Measurements from ENCODE around the gene ASMT.
"Not testable (repeated sequence)": the region's sequence is repeated elsewhere in the genome, so short reads cannot be mapped to it uniquely, and the experiment has no call there.

Gene ASMT

DNA sequence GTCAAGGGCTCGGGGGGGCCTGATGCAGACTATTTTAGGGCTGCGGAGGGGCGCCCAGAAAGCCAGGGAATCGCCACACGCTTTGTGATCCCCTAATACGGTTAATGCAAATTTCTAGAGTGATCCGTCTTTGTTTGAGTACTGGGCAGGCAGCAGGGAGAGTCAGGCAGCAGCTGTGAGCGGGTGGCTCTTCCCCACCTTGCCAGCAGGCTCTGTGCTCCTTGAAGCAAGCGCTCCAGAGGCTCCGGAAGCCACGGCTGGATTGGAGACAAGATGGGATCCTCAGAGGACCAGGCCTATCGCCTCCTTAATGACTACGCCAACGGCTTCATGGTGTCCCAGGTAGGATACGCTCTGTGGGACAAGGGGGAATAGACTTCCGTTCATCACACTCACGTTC is at the start of gene ASMT:
Gene ASMT, plus strand, starts transcription at position 133 of the 400 bp plus-strand sequence. Its CDS starts 141 bp downstream, at position 274.
- H3K9me3 Mint-ChIP-seq, result no peaks in the 10 kb centered on the region
- no peaks in the 10 kb centered on the region for H3K4me1 Mint-ChIP-seq
- ATAC-seq (replicated peaks; ENCODE audit: extremely low read depth, poor library complexity, severe bottlenecking) (no peak), DNase-seq (ENCODE audit: low spot score in 2 of 2) (no peak)
- no peak within 1 kb of the TSS for H3K4me3 Mint-ChIP-seq
- H3K27me3 Mint-ChIP-seq, result no peaks in the 10 kb centered on the region
- H3K27ac Mint-ChIP-seq (ENCODE audit: low read depth), result no peak within 1 kb of the TSS
- H3K36me3 Mint-ChIP-seq (ENCODE audit: insufficient read depth), result no peaks in the 10 kb centered on the region

GRCh38 chrX:1574181-1574580 is 40.7 kb upstream of the ASMT start:
- not testable (repeated sequence) for H3K27me3 Mint-ChIP-seq; DNase-seq (ENCODE audit: low spot score in 2 of 2); H3K4me3 Mint-ChIP-seq

GRCh38 chrX:1576201-1576992 is 38.5 kb upstream of the ASMT start:
- peaks cover 6% of the 10 kb centered on the region for H3K4me1 Mint-ChIP-seq
- no peaks in the 10 kb centered on the region for H3K9me3 Mint-ChIP-seq
- no peak overlapping the region for H3K4me3 Mint-ChIP-seq
- H3K36me3 Mint-ChIP-seq (ENCODE audit: insufficient read depth), result no peaks in the 10 kb centered on the region
- ATAC-seq (replicated peaks; ENCODE audit: extremely low read depth, poor library complexity, severe bottlenecking) (peak; percentile 59), DNase-seq (ENCODE audit: low spot score in 2 of 2) (peak in 1 of 2 donors; percentile 8)
- no peaks in the 10 kb centered on the region for H3K27me3 Mint-ChIP-seq
- H3K27ac Mint-ChIP-seq (ENCODE audit: low read depth), result no peak overlapping the region

More at GRCh38 chrX:1574181-1574580, 40.7 kb upstream of the ASMT start:
- H3K27ac Mint-ChIP-seq (ENCODE audit: low read depth); ATAC-seq (replicated peaks; ENCODE audit: extremely low read depth, poor library complexity, severe bottlenecking); H3K36me3 Mint-ChIP-seq (ENCODE audit: insufficient read depth); H3K9me3 Mint-ChIP-seq: not testable (repeated sequence)
- peaks cover 19% of the 10 kb centered on the region for H3K4me1 Mint-ChIP-seq

GRCh38 chrX:1577845-1578244 is 37.0 kb upstream of the ASMT start:
- no peak overlapping the region for H3K4me3 Mint-ChIP-seq
- H3K9me3 Mint-ChIP-seq, result no peaks in the 10 kb centered on the region
- H3K36me3 Mint-ChIP-seq (ENCODE audit: insufficient read depth), result no peaks in the 10 kb centered on the region
- ATAC-seq (replicated peaks; ENCODE audit: extremely low read depth, poor library complexity, severe bottlenecking), result no peak
- peaks cover 10% of the 10 kb centered on the region for H3K4me1 Mint-ChIP-seq
- H3K27ac Mint-ChIP-seq (ENCODE audit: low read depth), result no peak overlapping the region
- H3K27me3 Mint-ChIP-seq, result no peaks in the 10 kb centered on the region
- no peak for DNase-seq (ENCODE audit: low spot score in 2 of 2)

GRCh38 chrX:1578511-1579173 is 36.2 kb upstream of the ASMT start:
- no peaks in the 10 kb centered on the region for H3K36me3 Mint-ChIP-seq (ENCODE audit: insufficient read depth)
- DNase-seq (ENCODE audit: low spot score in 2 of 2), result peak in 1 of 2 donors; percentile 6
- H3K27ac Mint-ChIP-seq (ENCODE audit: low read depth), result no peak overlapping the region
- no peaks in the 10 kb centered on the region for H3K27me3 Mint-ChIP-seq
- H3K4me1 Mint-ChIP-seq, result peaks cover 18% of the 10 kb centered on the region
- no peak for ATAC-seq (replicated peaks; ENCODE audit: extremely low read depth, poor library complexity, severe bottlenecking)
- H3K4me3 Mint-ChIP-seq, result no peak overlapping the region
- no peaks in the 10 kb centered on the region for H3K9me3 Mint-ChIP-seq

DNA sequence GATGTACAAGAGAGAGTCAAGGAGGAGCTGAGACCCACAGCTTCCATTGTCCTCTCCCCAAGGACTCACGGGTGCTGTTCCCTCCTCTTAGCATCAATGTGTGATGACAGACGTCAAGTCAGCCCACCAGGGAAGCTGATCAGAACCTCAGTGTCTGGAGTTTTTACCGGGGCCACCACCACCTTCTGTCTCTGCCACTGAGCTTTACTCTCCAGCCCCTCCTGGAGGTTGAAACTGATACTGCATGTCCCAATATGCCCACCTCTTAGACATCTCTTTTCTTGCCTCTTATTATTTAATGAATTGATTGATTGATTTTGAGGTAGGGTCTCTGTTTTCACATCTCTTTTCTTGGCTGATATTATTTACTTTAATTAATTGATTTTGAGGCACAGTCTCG is 33.7 kb upstream of the ASMT start:
- Mint-ChIP-seq H3K4me3 (no peak overlapping the region), H3K9me3 (no peaks in the 10 kb centered on the region)

DNA sequence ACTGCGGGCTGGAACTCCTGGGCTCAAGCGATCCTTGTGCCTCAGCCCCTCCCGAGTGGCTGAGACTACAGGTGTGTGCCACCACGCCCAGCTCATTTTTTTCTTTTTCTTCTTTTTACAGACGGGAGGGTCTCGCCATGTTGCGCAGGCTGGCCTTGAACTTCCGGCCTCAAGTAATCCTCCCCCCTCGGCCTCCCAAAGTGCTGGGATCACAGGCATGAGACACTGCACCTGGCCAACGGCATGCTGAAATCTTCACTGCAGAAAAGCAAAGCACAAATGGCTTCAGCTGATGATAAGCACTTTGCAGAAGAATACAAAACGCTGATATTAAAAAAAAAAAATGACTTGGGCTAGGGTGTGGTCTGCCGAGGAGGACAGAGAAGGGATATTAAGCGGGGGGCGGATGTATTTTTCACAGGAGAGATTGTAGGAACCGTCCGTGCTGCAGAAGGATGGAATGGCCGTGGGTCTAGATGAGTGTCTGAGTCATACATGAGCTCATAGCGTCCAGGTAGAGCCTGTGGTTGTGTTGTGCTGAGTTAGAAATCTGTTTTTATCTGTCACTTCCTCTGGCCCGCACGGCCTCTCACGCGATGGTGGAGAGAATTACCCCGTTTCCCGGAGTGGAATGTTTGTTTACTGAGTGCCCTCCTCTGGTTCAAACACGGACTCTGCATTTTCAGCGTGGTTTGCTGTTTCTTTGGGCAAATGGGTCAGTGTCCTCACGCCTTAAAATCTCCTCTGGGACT is 32.0 kb upstream of the ASMT start:
- no peaks in the 10 kb centered on the region for H3K27me3 Mint-ChIP-seq
- peak overlapping the region; percentile 92 for H3K27ac Mint-ChIP-seq (ENCODE audit: low read depth)
- H3K4me3 Mint-ChIP-seq, result peak overlapping the region; percentile 22
- DNase-seq (ENCODE audit: low spot score in 2 of 2), result peak in 1 of 2 donors; percentile 26
- H3K36me3 Mint-ChIP-seq (ENCODE audit: insufficient read depth), result peaks cover 1% of the 10 kb centered on the region
- H3K4me1 Mint-ChIP-seq, result peaks cover 26% of the 10 kb centered on the region
- peak; percentile 71 for ATAC-seq (replicated peaks; ENCODE audit: extremely low read depth, poor library complexity, severe bottlenecking)
- no peaks in the 10 kb centered on the region for H3K9me3 Mint-ChIP-seq

More for the DNA sequence above, 33.7 kb upstream of the ASMT start:
- H3K36me3 Mint-ChIP-seq (ENCODE audit: insufficient read depth), result no peaks in the 10 kb centered on the region
- H3K4me1 Mint-ChIP-seq, result peaks cover 20% of the 10 kb centered on the region
- H3K27me3 Mint-ChIP-seq, result no peaks in the 10 kb centered on the region
- DNase-seq (ENCODE audit: low spot score in 2 of 2), result peak; percentile 76 to 80
- peak overlapping the region; percentile 78 for H3K27ac Mint-ChIP-seq (ENCODE audit: low read depth)
- ATAC-seq (replicated peaks; ENCODE audit: extremely low read depth, poor library complexity, severe bottlenecking), result peak; percentile 73

GRCh38 chrX:1584237-1585011 is 30.4 kb upstream of the ASMT start:
- Mint-ChIP-seq H3K27me3 (no peaks in the 10 kb centered on the region), H3K4me3 (no peak overlapping the region), H3K36me3 (ENCODE audit: insufficient read depth) (peaks cover 4% of the 10 kb centered on the region), H3K27ac (ENCODE audit: low read depth) (no peak overlapping the region), H3K4me1 (peaks cover 26% of the 10 kb centered on the region), H3K9me3 (no peaks in the 10 kb centered on the region)
- peak in 1 of 2 donors; percentile 5 for DNase-seq (ENCODE audit: low spot score in 2 of 2)
- ATAC-seq (replicated peaks; ENCODE audit: extremely low read depth, poor library complexity, severe bottlenecking), result no peak

DNA sequence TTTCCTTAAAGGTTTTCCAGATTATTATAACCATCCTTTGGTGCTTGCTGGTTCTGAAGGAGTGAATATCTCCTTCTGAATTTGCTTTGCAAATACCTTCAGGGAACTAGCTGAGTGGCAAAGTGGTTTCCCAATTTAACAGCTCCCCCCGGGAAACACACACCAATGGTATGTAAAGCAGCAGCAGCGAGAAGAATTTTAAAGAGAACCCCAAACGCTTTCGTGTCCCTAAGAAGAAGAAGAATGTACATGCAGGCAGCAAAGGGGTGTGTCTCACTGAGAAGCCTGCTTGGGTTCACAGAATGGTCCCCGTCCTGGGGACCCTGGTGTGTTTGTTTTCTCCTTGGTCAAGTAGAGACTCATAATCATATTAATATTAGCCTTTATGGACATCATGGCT is 27.7 kb upstream of the ASMT start:
- Mint-ChIP-seq H3K9me3 (no peaks in the 10 kb centered on the region), H3K27ac (ENCODE audit: low read depth) (peak overlapping the region; percentile 55), H3K36me3 (ENCODE audit: insufficient read depth) (peaks cover 11% of the 10 kb centered on the region), H3K4me3 (no peak overlapping the region), H3K27me3 (no peaks in the 10 kb centered on the region), H3K4me1 (peaks cover 26% of the 10 kb centered on the region)
- ATAC-seq (replicated peaks; ENCODE audit: extremely low read depth, poor library complexity, severe bottlenecking), result no peak
- DNase-seq (ENCODE audit: low spot score in 2 of 2), result peak in 1 of 2 donors; percentile 9

GRCh38 chrX:1589356-1590130 is 25.3 kb upstream of the ASMT start:
- H3K9me3 Mint-ChIP-seq, result no peaks in the 10 kb centered on the region
- no peak overlapping the region for H3K4me3 Mint-ChIP-seq
- DNase-seq (ENCODE audit: low spot score in 2 of 2) (peak in 1 of 2 donors; percentile 8), ATAC-seq (replicated peaks; ENCODE audit: extremely low read depth, poor library complexity, severe bottlenecking) (no peak)
- peaks cover 31% of the 10 kb centered on the region for H3K36me3 Mint-ChIP-seq (ENCODE audit: insufficient read depth)
- peak overlapping the region; percentile 18 for H3K27ac Mint-ChIP-seq (ENCODE audit: low read depth)
- peaks cover 34% of the 10 kb centered on the region for H3K4me1 Mint-ChIP-seq
- no peaks in the 10 kb centered on the region for H3K27me3 Mint-ChIP-seq

- Mint-ChIP-seq H3K27ac (ENCODE audit: low read depth) (peak within 1 kb of the TSS; percentile 96), H3K9me3 (no peaks in the 10 kb centered on the region), H3K4me3 (peak within 1 kb of the TSS; percentile 95), H3K4me1 (peaks cover 43% of the 10 kb centered on the region), H3K36me3 (ENCODE audit: insufficient read depth) (peaks cover 48% of the 10 kb centered on the region), H3K27me3 (no peaks in the 10 kb centered on the region)
- DNase-seq (ENCODE audit: low spot score in 2 of 2) (peak; percentile 99 to 100), ATAC-seq (replicated peaks; ENCODE audit: extremely low read depth, poor library complexity, severe bottlenecking) (peak; percentile 92)
Measured at GRCh38 chrX:1591102-1591862, 23.6 kb upstream of the ASMT start, which contains the start of gene AKAP17A. Gene AKAP17A, plus strand, starts transcription at chrX:1591604. Its CDS starts 1,859 bp downstream, at chrX:1593463.

All from central memory CD8-positive, alpha-beta T cell (primary cell).